ENCODE results near the gene NAB2.

Gene NAB2

GRCh38 chr12:57094208-57095160 lies 5.6 kb downstream of the NAB2 start:
- TF ChIP-seq CTCF (IDR thresholded peaks at IDR 0.05), result no peak

GRCh38 chr12:57095440-57095839 lies 6.5 kb downstream of the NAB2 start:
- no peak for TF ChIP-seq CTCF (IDR thresholded peaks at IDR 0.05)

GRCh38 chr12:57096099-57096572 lies 7.2 kb downstream of the NAB2 start:
- no peak for TF ChIP-seq CTCF (IDR thresholded peaks at IDR 0.05)

- no peak for TF ChIP-seq CTCF (IDR thresholded peaks at IDR 0.05)
These were observed 8.0 kb downstream of the NAB2 start for GRCh38 chr12:57096748-57097553.

GRCh38 chr12:57097554-57097835 lies 8.6 kb downstream of the NAB2 start:
- no peak for TF ChIP-seq CTCF (IDR thresholded peaks at IDR 0.05)

- no peak for TF ChIP-seq CTCF (IDR thresholded peaks at IDR 0.05)
These were observed 9.6 kb downstream of the NAB2 start for GRCh38 chr12:57098546-57098945.

- no peak for TF ChIP-seq CTCF (IDR thresholded peaks at IDR 0.05)
These were observed 10.3 kb downstream of the NAB2 start for GRCh38 chr12:57099047-57099714.
